GM23338 (cell line): ENCODE data around the gene PDIA2. TPM values are rescaled to one million over a fixed set of nuclear protein-coding genes. Genes with fewer than 3 reads are reported as not detected.

Experiments
- ATAC-seq: fragments of 200-7000 bp; cut with Tn5 transposase; 3 replicates; pipeline ENCODE4 v1.9.1; 2020
- DNase-seq: peaks from one replicate; pipeline ENCODE4 v3.0.0-alpha.2; 2015; ENCODE audit warnings: low spot score
- H2AFZ ChIP-seq: fragments of 200-600 bp; sonication (generic); 2 replicates; pipeline ENCODE4 v1.8.0; 2016; ENCODE audit warnings: antibody characterized with exemption, mild to moderate bottlenecking, moderate library complexity
- H3F3A ChIP-seq: fragments of 200-600 bp; sonication (generic); replicated peaks from 2 replicates; pipeline ENCODE4 v1.8.0; 2017; ENCODE audit warnings: antibody characterized with exemption, mixed run types, low read depth
- H3K27ac ChIP-seq: fragments of 200-600 bp; sonication (generic); 2 replicates; pipeline ENCODE4 v1.6.1; 2016; ENCODE audit warnings: low read depth
- H3K27me3 ChIP-seq: fragments of 200-600 bp; sonication (generic); 2 replicates; pipeline ENCODE4 v1.8.0; 2016; ENCODE audit warnings: mild to moderate bottlenecking, mixed run types, moderate library complexity; ENCODE audit not compliant: insufficient read depth
- H3K36me3 ChIP-seq: fragments of 200-600 bp; sonication (generic); 2 replicates; pipeline ENCODE4 v1.8.0; 2016; ENCODE audit warnings: mild to moderate bottlenecking; ENCODE audit not compliant: insufficient read depth
- H3K4me1 ChIP-seq: fragments of 200-600 bp; sonication (generic); 2 replicates; pipeline ENCODE4 v1.8.0; 2016; ENCODE audit warnings: mild to moderate bottlenecking, moderate library complexity; ENCODE audit not compliant: insufficient read depth
- H3K4me2 ChIP-seq: fragments of 200-600 bp; sonication (generic); 2 replicates; pipeline ENCODE4 v1.7.1; 2017; ENCODE audit warnings: mixed run types
- H3K4me3 ChIP-seq: fragments of 200-600 bp; sonication (generic); 2 replicates; pipeline ENCODE4 v1.6.1; 2016; ENCODE audit warnings: mixed run types
- H3K79me2 ChIP-seq: fragments of 200-600 bp; sonication (generic); replicated peaks from 2 replicates; pipeline ENCODE4 v1.8.0; 2017; ENCODE audit warnings: mild to moderate bottlenecking; ENCODE audit not compliant: insufficient read depth
- H3K9me2 ChIP-seq: fragments of 200-600 bp; sonication (generic); 2 replicates; pipeline ENCODE4 v1.8.0; 2017; ENCODE audit not compliant: insufficient read depth
- H4K20me1 ChIP-seq: fragments of 200-600 bp; sonication (generic); replicated peaks from 2 replicates; pipeline ENCODE4 v1.8.0; 2017; ENCODE audit warnings: mild to moderate bottlenecking; ENCODE audit not compliant: insufficient read depth
- H3K27ac Mint-ChIP-seq: 2 replicates; pipeline ENCODE4 v1.8.0; 2020; ENCODE audit warnings: inconsistent platforms, mild to moderate bottlenecking, moderate library complexity, mixed read lengths
- H3K27me3 Mint-ChIP-seq: 3 replicates; pipeline ENCODE4 v1.8.0; 2022; ENCODE audit warnings: low read depth, mild to moderate bottlenecking, moderate library complexity, mixed read lengths, inconsistent platforms; ENCODE audit not compliant: insufficient read depth, poor library complexity
- H3K36me3 Mint-ChIP-seq: 3 replicates; pipeline ENCODE4 v1.8.0; 2021; ENCODE audit warnings: low read depth, mild to moderate bottlenecking, inconsistent platforms, moderate library complexity, mixed read lengths
- H3K4me1 Mint-ChIP-seq: 3 replicates; pipeline ENCODE4 v1.8.0; 2020; ENCODE audit warnings: mild to moderate bottlenecking, inconsistent platforms, mixed read lengths
- H3K4me3 Mint-ChIP-seq: 3 replicates; pipeline ENCODE4 v1.8.0; 2021; ENCODE audit warnings: moderate library complexity, mild to moderate bottlenecking, inconsistent platforms, mixed read lengths
- H3K9me3 Mint-ChIP-seq: 3 replicates; pipeline ENCODE4 v1.8.0; 2020; ENCODE audit warnings: moderate library complexity, mild to moderate bottlenecking, inconsistent platforms, mixed read lengths
- CREB1 ChIP-seq: fragments of 250-450 bp; sonication (Bioruptor Pico); IDR thresholded peaks from 2 replicates; pipeline ENCODE4 v1.5.0; 2020; ENCODE audit warnings: low read depth, mild to moderate bottlenecking, moderate library complexity
- CTCF ChIP-seq, 2 experiments: fragments of 200-600 bp in 1 of 2; sonication (generic) in 1 of 2; conservative IDR thresholded peaks; 2 replicates each; pipeline versions ENCODE4 v1.5.1 to v1.6.1; 2016 to 2017; ENCODE audit warnings: antibody characterized with exemption in 2 of 2, low read depth in 2 of 2, mild to moderate bottlenecking in 2 of 2, moderate library complexity in 1 of 2
- EZH2 ChIP-seq: fragments of 200-600 bp; sonication (generic); IDR thresholded peaks from one replicate; pipeline ENCODE4 v1.8.0; 2017; ENCODE audit warnings: antibody characterized with exemption, mild to moderate bottlenecking, low read depth; ENCODE audit not compliant: unreplicated experiment
- EZH2phosphoT487 ChIP-seq: fragments of 200-600 bp; sonication (generic); IDR thresholded peaks from one replicate; pipeline ENCODE4 v1.8.1; 2018; ENCODE audit warnings: antibody characterized with exemption; ENCODE audit not compliant: unreplicated experiment
- NANOG ChIP-seq: IDR thresholded peaks from 2 replicates; pipeline ENCODE4 v1.6.1; 2016; ENCODE audit warnings: antibody characterized with exemption, borderline replicate concordance
- POLR2AphosphoS5 ChIP-seq: IDR thresholded peaks from 2 replicates; pipeline ENCODE4 v1.6.1; 2016; ENCODE audit warnings: antibody characterized with exemption, low read depth
- REST ChIP-seq: IDR thresholded peaks from one replicate; pipeline ENCODE4 v1.6.1; 2018; ENCODE audit warnings: antibody characterized with exemption; ENCODE audit not compliant: unreplicated experiment
- STAT1 ChIP-seq: IDR thresholded peaks from one replicate; pipeline ENCODE4 v1.6.1; 2016; ENCODE audit warnings: antibody characterized with exemption; ENCODE audit not compliant: unreplicated experiment
- ZNF114 ChIP-seq: fragments of 250-450 bp; sonication (Bioruptor Pico); IDR thresholded peaks from 2 replicates; pipeline ENCODE4 v1.5.0; 2020; ENCODE audit warnings: mild to moderate bottlenecking, moderate library complexity
- ZNF331 ChIP-seq: fragments of 250-450 bp; sonication (Bioruptor Pico); IDR thresholded peaks from 2 replicates; pipeline ENCODE4 v1.5.0; 2020; ENCODE audit warnings: low read depth, mild to moderate bottlenecking, moderate library complexity
- polyA plus RNA-seq: library from polyadenylated mRNA; unstranded; fragments of >200 nt; fragmentation: Nextera tagmentation; extraction: Ambion mirVana; gene quantifications from 2 replicates; pipeline ENCODE4 v1.2.1, GENCODE V29; 2016
- total RNA-seq: library from RNA; depleted of rRNA; stranded (reverse); fragments of >200 nt; shearing (Covaris generic); gene quantifications from 2 replicates; pipeline ENCODE4 v1.2.3, GENCODE V29; 2014
- TF ChIP-seq, protein P1 (sequence below): IDR thresholded peaks from 2 replicates; pipeline ENCODE4 v1.6.1; 2016; ENCODE audit warnings: antibody characterized with exemption

The PDIA2 gene
- total and polyA plus RNA-seq, 2 experiments from 2014 or later: 0.39 to 0.87 TPM

- Histone ChIP-seq H3K27ac (no peak overlapping the region), H4K20me1 (no peaks in the 10 kb centered on the region; the same call in 1 of the 2 replicates), H3K27me3 (no peaks in the 10 kb centered on the region), H3K36me3 (no peaks in the 10 kb centered on the region; the same call in 1 of the 2 replicates), H3K4me1 (no peaks in the 10 kb centered on the region), H3K79me2 (no peaks in the 10 kb centered on the region), H2AFZ (no peak overlapping the region), H3K4me2 (no peak overlapping the region), H3K9me2 (no peaks in the 10 kb centered on the region), H3F3A (no peaks in the 10 kb centered on the region), H3K4me3 (no peak overlapping the region)
- H3K27ac Mint-ChIP-seq: no peak overlapping the region
- no peak for ATAC-seq
- peaks cover 6% of the 10 kb centered on the region for H3K27me3 Mint-ChIP-seq
- peaks cover 38% of the 10 kb centered on the region; the same call in 2 of the 3 replicates for H3K36me3 Mint-ChIP-seq
- DNase-seq: no peak
- no peak for TF ChIP-seq STAT1
- TF ChIP-seq EZH2phosphoT487: no peak
- TF ChIP-seq POLR2AphosphoS5: no peak
- TF ChIP-seq NANOG: no peak
- TF ChIP-seq ZNF114 (CRISPR knock-in tag): no peak
- TF ChIP-seq CREB1 (CRISPR knock-in tag): no peak
- no peaks in the 10 kb centered on the region for H3K4me1 Mint-ChIP-seq
- no peak overlapping the region for H3K4me3 Mint-ChIP-seq
- H3K9me3 Mint-ChIP-seq: no peaks in the 10 kb centered on the region
These were observed 22.6 kb upstream of the PDIA2 start for GRCh38 chr16:260326-260725.

DNA sequence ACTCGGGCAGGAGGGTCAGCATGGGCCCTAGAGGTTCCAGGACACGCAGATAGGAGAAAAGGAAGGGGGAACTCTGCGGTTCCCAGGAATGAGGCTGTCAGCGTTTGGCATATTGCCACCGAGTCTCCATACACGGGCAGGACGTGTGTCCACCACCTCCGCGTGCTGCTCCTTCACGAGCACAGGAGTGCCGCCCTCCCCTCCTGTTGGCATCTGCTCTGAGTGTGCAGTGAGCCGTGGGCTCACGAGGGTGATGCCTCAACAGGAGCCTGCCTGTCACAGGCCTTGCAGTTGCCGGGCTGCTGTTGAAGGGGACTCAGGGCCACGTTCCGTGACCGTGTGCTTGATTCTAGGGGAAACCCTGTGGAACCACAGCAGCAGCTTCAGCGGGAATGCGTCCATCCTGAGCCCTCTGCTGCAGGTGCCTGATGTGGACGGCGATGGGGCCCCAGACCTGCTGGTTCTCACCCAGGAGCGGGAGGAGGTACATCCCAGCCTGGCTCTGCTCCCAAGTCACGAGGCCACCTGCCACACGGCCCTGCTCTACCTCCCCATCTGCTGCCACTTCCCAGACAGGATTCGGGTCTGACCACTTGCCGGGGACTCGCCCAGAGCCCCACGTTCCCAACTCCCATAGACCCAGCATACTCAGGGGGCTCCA is 21.8 kb upstream of the PDIA2 start:
- no peaks in the 10 kb centered on the region for H3K79me2 ChIP-seq
- ATAC-seq: no peak
- H4K20me1 ChIP-seq: no peaks in the 10 kb centered on the region
- Mint-ChIP-seq H3K27ac (no peak overlapping the region), H3K4me1 (no peaks in the 10 kb centered on the region), H3K4me3 (no peak overlapping the region), H3K36me3 (peaks cover 31% of the 10 kb centered on the region; the same call in 2 of the 3 replicates), H3K27me3 (peaks cover 5% of the 10 kb centered on the region), H3K9me3 (no peaks in the 10 kb centered on the region)
- no peaks in the 10 kb centered on the region; the same call in 1 of the 2 replicates for H3K36me3 ChIP-seq
- no peak overlapping the region for H2AFZ ChIP-seq
- H3K27ac ChIP-seq: no peak overlapping the region
- no peak overlapping the region for H3K4me2 ChIP-seq
- no peak overlapping the region for H3K4me3 ChIP-seq
- no peak for DNase-seq
- no peaks in the 10 kb centered on the region for H3K9me2 ChIP-seq
- no peaks in the 10 kb centered on the region for H3K27me3 ChIP-seq
- no peak for TF ChIP-seq ZNF331
- H3K4me1 ChIP-seq: no peaks in the 10 kb centered on the region
- 0 out of 2 replicates have a peak, but pooled peaks cover 2% of the 10 kb centered on the region for H3F3A ChIP-seq

- H3K36me3 Mint-ChIP-seq: peaks cover 28% of the 10 kb centered on the region; the same call in 2 of the 3 replicates
- no peak overlapping the region for H2AFZ ChIP-seq
These were observed 20.7 kb upstream of the PDIA2 start for GRCh38 chr16:262121-262745.

More at GRCh38 chr16:262121-262745, 20.7 kb upstream of the PDIA2 start:
- no peak for DNase-seq
- Histone ChIP-seq H3F3A (0 out of 2 replicates have a peak, but pooled peaks cover 3% of the 10 kb centered on the region), H4K20me1 (no peaks in the 10 kb centered on the region), H3K79me2 (no peaks in the 10 kb centered on the region), H3K4me3 (no peak overlapping the region), H3K27me3 (no peaks in the 10 kb centered on the region), H3K36me3 (no peaks in the 10 kb centered on the region; the same call in 1 of the 2 replicates), H3K4me1 (no peaks in the 10 kb centered on the region), H3K4me2 (no peak overlapping the region), H3K9me2 (no peaks in the 10 kb centered on the region), H3K27ac (no peak overlapping the region)
- H3K9me3 Mint-ChIP-seq: no peaks in the 10 kb centered on the region
- peaks cover 4% of the 10 kb centered on the region for H3K27me3 Mint-ChIP-seq
- H3K27ac Mint-ChIP-seq: no peak overlapping the region
- H3K4me1 Mint-ChIP-seq: no peaks in the 10 kb centered on the region
- ATAC-seq: no peak
- H3K4me3 Mint-ChIP-seq: no peak overlapping the region
- TF ChIP-seq EZH2phosphoT487: no peak
- TF ChIP-seq, protein P1, sequence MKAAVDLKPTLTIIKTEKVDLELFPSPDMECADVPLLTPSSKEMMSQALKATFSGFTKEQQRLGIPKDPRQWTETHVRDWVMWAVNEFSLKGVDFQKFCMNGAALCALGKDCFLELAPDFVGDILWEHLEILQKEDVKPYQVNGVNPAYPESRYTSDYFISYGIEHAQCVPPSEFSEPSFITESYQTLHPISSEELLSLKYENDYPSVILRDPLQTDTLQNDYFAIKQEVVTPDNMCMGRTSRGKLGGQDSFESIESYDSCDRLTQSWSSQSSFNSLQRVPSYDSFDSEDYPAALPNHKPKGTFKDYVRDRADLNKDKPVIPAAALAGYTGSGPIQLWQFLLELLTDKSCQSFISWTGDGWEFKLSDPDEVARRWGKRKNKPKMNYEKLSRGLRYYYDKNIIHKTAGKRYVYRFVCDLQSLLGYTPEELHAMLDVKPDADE: no peak
- TF ChIP-seq CTCF (conservative IDR thresholded peaks at IDR 0.05; ENCODE audit: low read depth in 2 of 2): no peak
- no peak for TF ChIP-seq POLR2AphosphoS5
- no peak for TF ChIP-seq EZH2
- no peak for TF ChIP-seq REST
- TF ChIP-seq ZNF331: no peak
